ENCODE results near the gene C1QTNF6. TPM values are rescaled to one million over a fixed set of nuclear protein-coding genes. Genes with fewer than 3 reads are reported as not detected.

Gene C1QTNF6
- total and polyA plus RNA-seq, 2 of the 4 experiments (the other 2 are of a cell fraction), result 1.1 to 10.9 TPM

DNA sequence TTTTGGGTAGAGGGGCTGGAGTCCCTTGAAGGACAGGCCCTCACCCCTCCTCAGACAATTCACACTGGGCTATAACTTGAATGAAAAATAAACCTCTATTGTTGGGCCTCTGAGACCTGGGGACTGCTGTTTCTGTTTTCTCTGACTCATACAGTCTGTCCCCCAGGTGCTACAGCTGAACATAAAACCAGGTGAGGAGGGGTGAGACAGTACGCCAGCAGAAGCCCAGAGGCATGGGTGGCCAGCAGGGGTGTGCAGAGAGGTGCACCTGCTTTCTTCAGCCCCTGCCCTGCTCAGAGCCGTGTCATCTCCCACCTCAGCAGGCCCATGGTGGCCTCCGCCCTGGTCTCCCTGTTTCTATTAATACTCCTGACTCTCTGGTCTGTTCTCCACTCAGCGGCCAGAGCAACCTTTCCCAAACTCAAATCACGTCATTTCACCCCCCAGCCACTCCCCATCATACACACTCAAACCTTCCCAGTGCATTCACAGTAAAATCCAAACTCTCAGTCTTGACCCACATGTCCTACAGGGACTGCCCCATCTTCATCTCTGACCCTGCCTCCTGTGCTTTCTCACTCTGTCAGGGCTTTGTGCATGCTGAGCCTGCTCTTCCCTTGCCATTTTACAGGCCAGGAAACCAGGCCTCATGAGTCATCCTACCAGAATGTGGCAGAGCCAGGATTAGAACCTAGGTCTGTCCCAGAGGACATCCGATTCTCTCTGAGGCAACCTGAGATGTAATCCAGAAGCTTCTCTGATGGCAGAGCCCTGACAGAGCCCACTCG lies 32.9 kb downstream of the C1QTNF6 start:
- Histone ChIP-seq H2AFZ (replicated peaks; ENCODE audit: low read length, poor library complexity) (no peak overlapping the region), H3K9me1 (ENCODE audit: insufficient read depth, low read length) (peaks cover 2% of the 10 kb centered on the region; the same call in 1 of the 2 replicates), H3K14ac (replicated peaks; ENCODE audit: low read depth, low read length) (no peak overlapping the region), H3K27ac (ENCODE audit: insufficient read depth, low read length) (no peak overlapping the region), H3K4me3 (ENCODE audit: insufficient read depth, low read depth, low read length) (no peak overlapping the region), H4K20me1 (ENCODE audit: insufficient read depth, low read length) (no peaks in the 10 kb centered on the region), H2AK9ac (replicated peaks; ENCODE audit: low read depth, low read length, poor library complexity) (no peak overlapping the region), H3K23ac (ENCODE audit: low read depth, low read length) (no peak overlapping the region), H2AK5ac (ENCODE audit: low read depth, low read length) (no peak overlapping the region), H4K5ac (ENCODE audit: low read depth, low read length) (no peak overlapping the region), H3K18ac (ENCODE audit: low read depth, low read length) (no peak overlapping the region), H2BK5ac (ENCODE audit: low read depth, low read length, poor library complexity, severe bottlenecking) (no peak overlapping the region), H3K9ac (ENCODE audit: low read depth, low read length) (no peak overlapping the region), H2BK20ac (ENCODE audit: low read depth, low read length) (no peak overlapping the region), H3K56ac (ENCODE audit: extremely low read depth, insufficient read depth, low read length) (no peak overlapping the region), H3K4me1 (ENCODE audit: control insufficient read depth, insufficient read depth, low read length) (no peaks in the 10 kb centered on the region), H3K36me3 (ENCODE audit: control insufficient read depth, insufficient read depth, low read length) (no peaks in the 10 kb centered on the region), H2BK15ac (ENCODE audit: low read depth, low read length) (no peak overlapping the region), H3K9me3 (ENCODE audit: control insufficient read depth, insufficient read depth, low read length) (peaks cover 4% of the 10 kb centered on the region), H4K8ac (ENCODE audit: low read depth in 2 of 2, low read length in 2 of 2) (no peak overlapping the region), H3K79me1 (ENCODE audit: low read depth in 1 of 2, low read length in 2 of 2) (no peaks in the 10 kb centered on the region), H2BK120ac (ENCODE audit: low read depth, low read length) (no peak overlapping the region), H3K4me2 (ENCODE audit: low read depth, low read length) (no peak overlapping the region), H4K91ac (ENCODE audit: insufficient read depth, low read depth, low read length) (no peak overlapping the region), H3K4ac (ENCODE audit: low read depth, low read length) (no peak overlapping the region), H3K27me3 (ENCODE audit: control insufficient read depth, insufficient read depth, low read length) (peaks cover 19% of the 10 kb centered on the region; the same call in 1 of the 2 replicates)
- TF ChIP-seq SMC3 (IDR thresholded peaks at IDR 0.05; ENCODE audit: low read depth, low read length) (no peak), BHLHE40 (IDR thresholded peaks at IDR 0.05; ENCODE audit: low read depth, low read length) (no peak), RFX5 (IDR thresholded peaks at IDR 0.05; ENCODE audit: low read depth, low read length) (no peak), MXI1 (IDR thresholded peaks at IDR 0.05; ENCODE audit: borderline replicate concordance, low read depth, low read length) (no peak), FOS (IDR thresholded peaks at IDR 0.05; ENCODE audit: low read depth, low read length) (no peak), MAZ (IDR thresholded peaks at IDR 0.05; ENCODE audit: borderline replicate concordance, low read depth, low read length) (no peak), RCOR1 (IDR thresholded peaks at IDR 0.05; ENCODE audit: insufficient replicate concordance, low read length) (no peak), POLR2A (IDR thresholded peaks at IDR 0.05; ENCODE audit: low read depth, low read length) (no peak)
- TF ChIP-seq, protein P1, sequence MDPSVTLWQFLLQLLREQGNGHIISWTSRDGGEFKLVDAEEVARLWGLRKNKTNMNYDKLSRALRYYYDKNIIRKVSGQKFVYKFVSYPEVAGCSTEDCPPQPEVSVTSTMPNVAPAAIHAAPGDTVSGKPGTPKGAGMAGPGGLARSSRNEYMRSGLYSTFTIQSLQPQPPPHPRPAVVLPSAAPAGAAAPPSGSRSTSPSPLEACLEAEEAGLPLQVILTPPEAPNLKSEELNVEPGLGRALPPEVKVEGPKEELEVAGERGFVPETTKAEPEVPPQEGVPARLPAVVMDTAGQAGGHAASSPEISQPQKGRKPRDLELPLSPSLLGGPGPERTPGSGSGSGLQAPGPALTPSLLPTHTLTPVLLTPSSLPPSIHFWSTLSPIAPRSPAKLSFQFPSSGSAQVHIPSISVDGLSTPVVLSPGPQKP (IDR thresholded peaks at IDR 0.05; ENCODE audit: borderline replicate concordance, low read depth, low read length), result no peak
- TF ChIP-seq, protein P2, sequence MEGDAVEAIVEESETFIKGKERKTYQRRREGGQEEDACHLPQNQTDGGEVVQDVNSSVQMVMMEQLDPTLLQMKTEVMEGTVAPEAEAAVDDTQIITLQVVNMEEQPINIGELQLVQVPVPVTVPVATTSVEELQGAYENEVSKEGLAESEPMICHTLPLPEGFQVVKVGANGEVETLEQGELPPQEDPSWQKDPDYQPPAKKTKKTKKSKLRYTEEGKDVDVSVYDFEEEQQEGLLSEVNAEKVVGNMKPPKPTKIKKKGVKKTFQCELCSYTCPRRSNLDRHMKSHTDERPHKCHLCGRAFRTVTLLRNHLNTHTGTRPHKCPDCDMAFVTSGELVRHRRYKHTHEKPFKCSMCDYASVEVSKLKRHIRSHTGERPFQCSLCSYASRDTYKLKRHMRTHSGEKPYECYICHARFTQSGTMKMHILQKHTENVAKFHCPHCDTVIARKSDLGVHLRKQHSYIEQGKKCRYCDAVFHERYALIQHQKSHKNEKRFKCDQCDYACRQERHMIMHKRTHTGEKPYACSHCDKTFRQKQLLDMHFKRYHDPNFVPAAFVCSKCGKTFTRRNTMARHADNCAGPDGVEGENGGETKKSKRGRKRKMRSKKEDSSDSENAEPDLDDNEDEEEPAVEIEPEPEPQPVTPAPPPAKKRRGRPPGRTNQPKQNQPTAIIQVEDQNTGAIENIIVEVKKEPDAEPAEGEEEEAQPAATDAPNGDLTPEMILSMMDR (conservative IDR thresholded peaks at IDR 0.05; ENCODE audit: low read depth, low read length), result no peak
- intact Hi-C loops (cut with micrococcal nuclease), result no loop called here
- no TSS peak for BruUV-seq (replicated peaks)
- DNase-seq (no peak), ATAC-seq (ENCODE audit: low read depth) (no peak)
- in situ Hi-C loops (cut with MboI; ENCODE audit: low sequenced_read_pairs), result no loop called here
- dilution Hi-C loops (cut with HindIII; ENCODE audit: low sequenced_read_pairs, unreplicated experiment), result no loop called here
- POLR2A ChIA-PET (ENCODE audit: unreplicated experiment), result no interaction called here
- WGBS, 2 experiments (ENCODE audit: extremely low coverage in 2 of 2, insufficient read length in 1 of 2), result 71% methylated on average over 1 of the region's 7 CpGs; no CpG with 5 or more reads in 1 of the 2 experiments
- CTCF ChIA-PET, result no interaction called here
